GM12801 (cell line): ENCODE measurements around the gene ZCCHC8.

Experiments
- TF ChIP-seq, protein P1 (sequence below): IDR thresholded peaks from one replicate; pipeline ENCODE4 v1.5.1; 2011; ENCODE audit warnings: control low read depth; ENCODE audit not compliant: insufficient read length; ENCODE audit errors: extremely low read depth

The ZCCHC8 gene

DNA sequence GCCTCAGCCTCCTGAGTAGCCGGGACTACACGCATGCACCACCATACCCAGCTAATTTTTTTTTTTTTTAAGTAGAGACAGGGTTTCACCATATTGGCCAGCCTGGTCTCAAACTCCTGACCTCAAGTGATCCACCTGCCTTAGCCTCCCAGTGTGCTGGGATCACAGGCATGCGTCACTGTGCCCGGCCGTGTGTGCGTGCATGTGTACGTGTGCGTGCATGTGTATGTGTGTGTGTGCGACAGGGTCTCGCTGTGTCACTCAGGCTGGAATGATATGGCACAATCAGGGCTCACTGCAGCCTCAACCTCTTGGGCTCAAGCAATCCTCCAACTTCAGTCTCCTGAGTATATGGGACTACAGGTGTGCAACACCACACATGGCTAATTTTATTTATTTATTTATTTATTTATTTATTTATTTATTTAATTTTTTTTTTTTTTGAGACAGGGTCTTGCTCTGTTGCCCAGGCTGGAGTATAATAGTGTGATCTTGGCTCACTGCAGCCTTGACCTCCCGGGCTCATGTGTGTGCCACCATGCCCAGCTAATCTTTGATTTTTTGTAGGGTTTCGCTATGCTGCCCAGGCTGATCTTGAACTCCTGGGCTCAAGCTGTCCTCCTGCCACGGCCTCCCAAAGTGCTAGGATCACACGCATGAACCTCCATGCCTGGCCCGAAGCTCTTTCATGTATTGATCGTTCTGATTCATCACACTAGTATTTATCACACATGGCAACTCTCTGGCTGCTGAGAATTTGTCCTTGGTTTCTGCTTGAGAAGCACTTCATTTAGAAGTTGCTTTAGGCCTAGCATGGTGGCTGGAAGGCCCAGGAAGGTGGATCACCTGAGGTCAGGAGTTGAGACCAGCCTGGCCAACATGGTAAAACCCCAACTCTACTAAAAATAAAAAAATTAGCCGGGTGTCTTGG lies 42.4 kb downstream of the ZCCHC8 start:
- TF ChIP-seq, protein P1, sequence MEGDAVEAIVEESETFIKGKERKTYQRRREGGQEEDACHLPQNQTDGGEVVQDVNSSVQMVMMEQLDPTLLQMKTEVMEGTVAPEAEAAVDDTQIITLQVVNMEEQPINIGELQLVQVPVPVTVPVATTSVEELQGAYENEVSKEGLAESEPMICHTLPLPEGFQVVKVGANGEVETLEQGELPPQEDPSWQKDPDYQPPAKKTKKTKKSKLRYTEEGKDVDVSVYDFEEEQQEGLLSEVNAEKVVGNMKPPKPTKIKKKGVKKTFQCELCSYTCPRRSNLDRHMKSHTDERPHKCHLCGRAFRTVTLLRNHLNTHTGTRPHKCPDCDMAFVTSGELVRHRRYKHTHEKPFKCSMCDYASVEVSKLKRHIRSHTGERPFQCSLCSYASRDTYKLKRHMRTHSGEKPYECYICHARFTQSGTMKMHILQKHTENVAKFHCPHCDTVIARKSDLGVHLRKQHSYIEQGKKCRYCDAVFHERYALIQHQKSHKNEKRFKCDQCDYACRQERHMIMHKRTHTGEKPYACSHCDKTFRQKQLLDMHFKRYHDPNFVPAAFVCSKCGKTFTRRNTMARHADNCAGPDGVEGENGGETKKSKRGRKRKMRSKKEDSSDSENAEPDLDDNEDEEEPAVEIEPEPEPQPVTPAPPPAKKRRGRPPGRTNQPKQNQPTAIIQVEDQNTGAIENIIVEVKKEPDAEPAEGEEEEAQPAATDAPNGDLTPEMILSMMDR: no peak

DNA sequence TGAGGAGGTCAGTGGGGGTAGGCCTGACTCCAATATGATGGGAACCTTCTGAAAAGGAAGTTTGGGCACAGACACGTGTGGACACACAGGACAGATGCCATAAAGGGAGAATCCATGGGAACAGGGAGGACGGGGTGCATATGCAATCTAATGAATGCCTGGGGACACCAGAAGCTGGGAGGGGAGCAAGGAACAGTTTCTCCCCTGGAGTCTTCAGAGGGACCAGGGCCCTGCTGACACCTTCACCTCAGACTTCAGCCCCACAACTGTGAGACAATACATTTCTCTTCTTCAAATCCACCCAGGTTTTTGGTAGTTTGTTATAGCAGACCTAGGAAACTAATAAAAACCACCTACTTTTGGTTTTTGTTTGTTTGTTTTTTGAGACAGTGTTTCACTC lies 43.1 kb downstream of the ZCCHC8 start:
- TF ChIP-seq, protein P1: no peak

DNA sequence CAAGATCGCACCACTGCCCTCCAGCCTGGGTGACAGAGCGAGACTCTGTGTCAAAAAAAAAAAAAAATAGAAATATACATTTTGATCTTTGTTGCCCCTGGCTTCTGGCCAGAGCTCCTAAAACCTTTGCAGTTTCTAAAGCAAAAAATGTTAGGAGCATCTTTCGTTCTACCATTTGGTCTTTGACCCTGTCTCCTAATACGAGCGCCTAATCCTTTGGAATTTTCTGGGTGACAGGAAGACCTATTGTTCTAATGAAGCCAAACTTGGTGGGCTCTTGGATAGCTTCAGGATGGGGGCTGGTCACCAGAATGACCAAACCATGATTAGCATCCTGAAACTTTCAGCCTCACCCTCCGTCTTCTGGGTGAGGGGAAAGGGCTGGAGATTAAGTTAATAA lies 46.0 kb downstream of the ZCCHC8 start:
- TF ChIP-seq, protein P1: no peak

DNA sequence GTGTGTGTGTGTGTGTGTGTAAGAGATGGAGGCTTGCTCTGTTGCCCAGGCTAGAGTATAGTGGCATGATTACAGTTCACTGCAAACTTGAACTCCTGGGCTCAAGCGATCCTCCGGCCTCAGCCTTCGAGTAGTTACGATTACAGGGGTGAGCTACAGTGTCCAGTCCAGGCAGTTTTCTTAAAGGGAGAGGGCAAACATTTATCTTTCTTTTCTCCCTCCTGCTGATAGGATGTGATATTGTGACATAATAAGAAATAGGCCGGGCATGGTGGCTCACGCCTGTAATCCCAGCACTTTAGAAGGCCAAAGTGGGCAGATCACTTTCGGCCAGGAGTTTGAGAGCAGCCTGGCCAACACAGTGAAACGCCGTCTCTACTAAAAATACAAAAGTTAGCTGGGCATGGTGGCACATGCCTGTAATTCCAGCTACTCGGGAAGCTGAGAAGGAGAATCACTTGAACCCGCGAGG lies 46.4 kb downstream of the ZCCHC8 start:
- TF ChIP-seq, protein P1: no peak

DNA sequence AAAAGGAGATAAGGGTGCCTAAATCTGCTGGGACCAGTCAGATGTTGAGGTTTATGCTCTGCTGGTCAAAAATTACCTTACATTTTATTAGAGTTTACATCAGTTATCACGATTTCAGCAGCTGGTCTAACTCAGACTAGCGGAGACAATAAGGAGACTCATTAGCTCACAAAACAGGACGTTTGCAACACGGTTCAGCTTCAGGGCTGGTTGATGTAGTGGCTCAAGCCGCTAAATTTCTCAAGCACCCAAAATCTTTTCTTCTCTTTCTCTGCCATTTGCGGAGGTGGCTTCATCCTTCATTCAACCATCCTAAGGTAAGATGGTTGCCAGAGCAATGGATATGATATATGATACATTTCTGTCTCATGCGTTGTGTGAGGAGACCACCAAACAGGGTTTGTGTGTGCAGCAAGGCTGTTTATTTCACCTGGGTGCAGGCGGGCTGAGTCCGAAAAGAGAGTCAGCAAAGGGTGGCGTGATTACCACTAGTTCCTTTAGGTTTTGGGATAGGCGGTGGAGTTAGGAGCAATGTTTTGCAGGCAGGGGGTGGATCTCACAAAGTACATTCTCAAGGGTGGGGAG lies 47.9 kb downstream of the ZCCHC8 start:
- TF ChIP-seq, protein P1: no peak

DNA sequence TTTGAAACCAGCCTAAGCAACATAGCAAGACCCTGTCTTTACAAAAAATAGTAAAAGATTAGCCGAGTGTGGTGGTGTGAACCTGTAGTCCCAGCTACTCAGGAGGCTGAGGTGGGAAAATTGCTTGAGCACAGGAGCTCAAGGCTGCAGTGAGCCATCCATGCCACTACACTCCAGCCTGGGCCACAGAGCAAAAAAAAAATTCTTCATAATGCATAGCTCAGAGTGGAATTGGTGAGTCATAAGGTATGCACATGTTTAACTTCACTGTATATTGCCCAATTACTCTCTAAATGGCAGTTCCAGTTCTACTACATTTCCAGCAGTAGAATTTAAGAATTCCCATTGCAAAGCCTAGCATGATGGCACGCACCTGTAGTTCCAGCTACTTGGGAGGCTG lies 51.4 kb downstream of the ZCCHC8 start:
- TF ChIP-seq, protein P1: no peak

DNA sequence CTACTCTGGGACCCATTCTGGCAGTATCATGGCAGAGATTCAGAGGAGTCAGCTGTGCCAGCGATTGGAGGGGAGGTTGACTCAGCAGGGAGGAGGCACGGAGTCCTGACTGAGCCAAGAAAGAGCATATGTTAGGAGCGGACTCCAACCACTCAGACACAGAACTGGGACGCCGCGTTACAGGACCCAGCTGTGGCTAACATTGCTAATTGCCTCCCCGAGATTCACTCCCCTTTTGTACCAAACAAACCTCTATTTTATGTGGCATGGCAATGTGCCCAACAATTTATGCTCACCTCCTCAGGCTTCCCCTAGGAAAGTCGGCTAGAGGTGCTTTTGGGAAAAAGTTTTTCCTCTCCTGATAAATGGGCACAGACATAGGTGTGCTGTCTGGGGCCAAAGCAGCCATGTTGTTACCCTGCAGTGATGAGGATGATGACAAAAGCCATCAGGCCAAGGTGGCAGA lies 63.0 kb downstream of the ZCCHC8 start:
- TF ChIP-seq, protein P1: no peak
